HepG2 (cell line): ENCODE results near the gene GSTA1. TPM values are rescaled to one million over a fixed set of nuclear protein-coding genes. Genes with fewer than 3 reads are reported as not detected.
A peak's percentile ranks its signal among the peaks of the same experiment; 100 is the strongest.

Experiments used
- CERS6 ChIP-seq: sonication (generic); formaldehyde crosslinking; IDR thresholded peaks from 2 replicates; pipeline ENCODE4 v1.5.0; 2020; ENCODE audit warnings: missing genetic modification reagents
- DRAP1 ChIP-seq: IDR thresholded peaks from 2 replicates; pipeline ENCODE4 v1.6.1; 2016; ENCODE audit warnings: missing genetic modification reagents, missing compliant biosample characterization
- GATAD2A ChIP-seq: IDR thresholded peaks from 2 replicates; pipeline ENCODE4 v1.6.1; 2016
- GFI1 ChIP-seq: sonication (generic); formaldehyde crosslinking; IDR thresholded peaks from 2 replicates; pipeline ENCODE4 v1.5.0; 2020; ENCODE audit warnings: missing genetic modification reagents, mild to moderate bottlenecking, borderline replicate concordance
- HNF4A ChIP-seq: sonication (generic); formaldehyde crosslinking; IDR thresholded peaks from 2 replicates; pipeline ENCODE4 v1.4.0; 2020; ENCODE audit warnings: missing genetic modification reagents
- HOXA5 ChIP-seq: sonication (generic); formaldehyde crosslinking; IDR thresholded peaks from 2 replicates; pipeline ENCODE4 v1.4.0; 2020; ENCODE audit warnings: missing genetic modification reagents
- IKZF1 ChIP-seq: fragments of 450-650 bp; IDR thresholded peaks from 2 replicates; pipeline ENCODE4 v1.7.1; 2016
- ISL2 ChIP-seq: sonication (generic); formaldehyde crosslinking; IDR thresholded peaks from 2 replicates; pipeline ENCODE4 v1.5.0; 2020; ENCODE audit warnings: missing genetic modification reagents
- KAT8 ChIP-seq: IDR thresholded peaks from 2 replicates; pipeline ENCODE4 v1.6.1; 2016; ENCODE audit warnings: missing genetic modification reagents, missing compliant biosample characterization
- KDM6A ChIP-seq: IDR thresholded peaks from 2 replicates; pipeline ENCODE4 v1.6.1; 2016; ENCODE audit warnings: low read depth
- LCORL ChIP-seq, 2 experiments: fragments of 450-650 bp in 1 of 2; sonication (generic) in 1 of 2; formaldehyde crosslinking in 1 of 2; IDR thresholded peaks; 2 replicates each; pipeline versions ENCODE4 v1.5.0 to v1.6.1; 2017 to 2020; ENCODE audit warnings: antibody characterized with exemption in 1 of 2, missing genetic modification reagents in 1 of 2
- MAFG ChIP-seq: sonication (generic); formaldehyde crosslinking; IDR thresholded peaks from 2 replicates; pipeline ENCODE4 v1.5.1; 2020; ENCODE audit warnings: mild to moderate bottlenecking, missing genetic modification reagents
- MBD4 ChIP-seq: IDR thresholded peaks from 2 replicates; pipeline ENCODE4 v1.6.1; 2012; ENCODE audit warnings: low read length, inconsistent platforms, borderline replicate concordance
- MED1 ChIP-seq: sonication (generic); formaldehyde crosslinking; IDR thresholded peaks from 2 replicates; pipeline ENCODE4 v1.4.0; 2020; ENCODE audit warnings: missing genetic modification reagents
- NR2C2 ChIP-seq: sonication (generic); formaldehyde crosslinking; IDR thresholded peaks from 2 replicates; pipeline ENCODE4 v1.4.0; 2020; ENCODE audit warnings: missing genetic modification reagents, mild to moderate bottlenecking, moderate library complexity, borderline replicate concordance
- PAXIP1 ChIP-seq: sonication (generic); formaldehyde crosslinking; conservative IDR thresholded peaks from 2 replicates; pipeline ENCODE4 v1.4.0; 2020; ENCODE audit warnings: mild to moderate bottlenecking, missing genetic modification reagents, moderate library complexity
- PRMT3 ChIP-seq: sonication (generic); formaldehyde crosslinking; IDR thresholded peaks from 2 replicates; pipeline ENCODE4 v1.8.1; 2022; ENCODE audit warnings: low read depth, mild to moderate bottlenecking, moderate library complexity, missing genetic modification reagents, borderline replicate concordance
- RCOR2 ChIP-seq: IDR thresholded peaks from 2 replicates; pipeline ENCODE4 v1.6.1; 2016; ENCODE audit warnings: missing biosample characterization, missing genetic modification reagents
- SAP130 ChIP-seq: IDR thresholded peaks from 2 replicates; pipeline ENCODE4 v1.6.1; 2016; ENCODE audit warnings: low read depth
- TCF12 ChIP-seq, 2 experiments: fragments of 450-650 bp in 1 of 2; sonication (generic) in 1 of 2; formaldehyde crosslinking in 1 of 2; IDR thresholded peaks; 2 replicates each; pipeline versions ENCODE4 v1.6.1 to v1.8.0; 2017 to 2022; ENCODE audit warnings: antibody characterized with exemption in 1 of 2, mild to moderate bottlenecking in 1 of 2, missing genetic modification reagents in 1 of 2, moderate library complexity in 1 of 2
- WIZ ChIP-seq: sonication (generic); formaldehyde crosslinking; IDR thresholded peaks from 2 replicates; pipeline ENCODE4 v1.5.1; 2020; ENCODE audit warnings: mild to moderate bottlenecking, missing genetic modification reagents
- ZC3H13 ChIP-seq: sonication (generic); formaldehyde crosslinking; IDR thresholded peaks from 2 replicates; pipeline ENCODE4 v1.8.1; 2023; ENCODE audit warnings: mild to moderate bottlenecking, missing genetic modification reagents, moderate library complexity
- ZFP91 ChIP-seq: sonication (generic); formaldehyde crosslinking; IDR thresholded peaks from 2 replicates; pipeline ENCODE4 v1.9.0; 2022; ENCODE audit warnings: missing genetic modification reagents, mild to moderate bottlenecking, borderline replicate concordance
- ZNF432 ChIP-seq: sonication (generic); formaldehyde crosslinking; IDR thresholded peaks from 2 replicates; pipeline ENCODE4 v1.5.0; 2020; ENCODE audit warnings: missing genetic modification reagents, mild to moderate bottlenecking, borderline replicate concordance
- ZNF547 ChIP-seq: sonication (generic); formaldehyde crosslinking; IDR thresholded peaks from 2 replicates; pipeline ENCODE4 v1.5.1; 2020; ENCODE audit warnings: mild to moderate bottlenecking, missing genetic modification reagents
- ZNF891 ChIP-seq: sonication (generic); formaldehyde crosslinking; IDR thresholded peaks from 2 replicates; pipeline ENCODE4 v1.5.0; 2020; ENCODE audit warnings: mild to moderate bottlenecking, missing genetic modification reagents
- ZSCAN21 ChIP-seq: sonication (generic); formaldehyde crosslinking; IDR thresholded peaks from 2 replicates; pipeline ENCODE4 v1.8.0; 2022; ENCODE audit warnings: mild to moderate bottlenecking, missing genetic modification reagents, moderate library complexity, borderline replicate concordance
- polyA plus RNA-seq, 8 experiments: library from polyadenylated mRNA; depleted of rRNA in 3 of 8; stranded (reverse) in 7 of 8; unstranded in 1 of 8; fragments of >200 nt; fragmentation: Illumina TruSeq in 4 of 8; extraction: Trizol in 4 of 8; gene quantifications; 2 replicates each; pipeline versions ENCODE4 v1.2.1 to v1.2.3, GENCODE V29; 2011 to 2016; ENCODE audit warnings: low read depth in 4 of 8, missing spikeins in 1 of 8, mixed read lengths in 1 of 8; ENCODE audit not compliant: insufficient read depth in 1 of 8
- total RNA-seq, 5 experiments: library from RNA; depleted of rRNA; stranded (reverse); fragments of >200 nt; fragmentation: Illumina TruSeq; extraction: Trizol; gene quantifications; 2 replicates each; pipeline ENCODE4 v1.2.3, GENCODE V29; 2016; ENCODE audit warnings: low read depth in 1 of 5

GSTA1 gene
- total and polyA plus RNA-seq, 2 of the 13 experiments (the other 11 are each of a cell fraction or from before 2014, with no cell fraction given), result 6.2 to 282 TPM

- TF ChIP-seq PAXIP1, result peak; percentile 66
- no peak for TF ChIP-seq ZNF547 (CRISPR knock-in tag)
- TF ChIP-seq KDM6A, result peak; percentile 47
- peak; percentile 93 for TF ChIP-seq ISL2
- no peak for TF ChIP-seq WIZ (CRISPR knock-in tag)
- TF ChIP-seq ZSCAN21 (CRISPR knock-in tag), result no peak
- TF ChIP-seq HOXA5 (CRISPR knock-in tag), result peak; percentile 27; the same call in 1 of the 2 replicates
- TF ChIP-seq LCORL (IDR thresholded peaks at IDR 0.05), result no peak
- TF ChIP-seq LCORL (CRISPR knock-in tag; IDR thresholded peaks at IDR 0.05), result no peak
- TF ChIP-seq MED1 (CRISPR knock-in tag), result peak; percentile 77
- peak; percentile 18; the same call in 1 of the 2 replicates for TF ChIP-seq RCOR2 (CRISPR knock-in tag)
- peak; percentile 77 for TF ChIP-seq MBD4
- peak; percentile 75 for TF ChIP-seq HNF4A (CRISPR knock-in tag)
- TF ChIP-seq PRMT3 (CRISPR knock-in tag), result no peak
- no peak for TF ChIP-seq ZNF432
- TF ChIP-seq ZC3H13 (CRISPR knock-in tag), result no peak
- peak; percentile 25; the same call in 1 of the 2 replicates for TF ChIP-seq NR2C2 (CRISPR knock-in tag)
- TF ChIP-seq KAT8, result 0 out of 2 replicates have a peak, but pooled peaks have one; percentile 22
- no peak for TF ChIP-seq MAFG
- TF ChIP-seq GATAD2A (CRISPR knock-in tag), result peak; percentile 80; the same call in 1 of the 2 replicates
- TF ChIP-seq ZNF891 (CRISPR knock-in tag), result no peak
- no peak for TF ChIP-seq ZFP91
- no peak for TF ChIP-seq IKZF1
- TF ChIP-seq DRAP1 (CRISPR knock-in tag), result 0 out of 2 replicates have a peak, but pooled peaks have one; percentile 5
- TF ChIP-seq SAP130 (CRISPR knock-in tag), result peak; percentile 22
- TF ChIP-seq CERS6 (CRISPR knock-in tag), result no peak
- no peak for TF ChIP-seq TCF12 (IDR thresholded peaks at IDR 0.05)
- no peak for TF ChIP-seq TCF12 (CRISPR knock-in tag; IDR thresholded peaks at IDR 0.05)
- peak; percentile 81 for TF ChIP-seq GFI1 (CRISPR knock-in tag)
Measured at GRCh38 chr6:52745764-52746201, 57.8 kb downstream of the GSTA1 start (continued).
